Heart left ventricle (tissue), 16 donors: Measurements from ENCODE around the gene ACE2. TPM values are rescaled to one million over a fixed set of nuclear protein-coding genes. Genes with fewer than 3 reads are reported as not detected.

Experiments used
- ATAC-seq, 4 donors: fragments of 200-7000 bp; cut with Tn5 transposase; one replicate each; pipeline ENCODE4 v1.9.1; 2020 to 2022; ENCODE audit warnings: moderate library complexity in 4 of 4, mild to moderate bottlenecking in 3 of 4, moderate number of reproducible peaks in 1 of 4
- DNase-seq, 5 donors: peaks; one replicate each; pipeline ENCODE4 v3.0.0-alpha.2; 2020
- H3K27ac ChIP-seq, 12 donors: fragments of 200-600 bp; sonication (generic) in 4 of 12; one replicate each; pipeline versions ENCODE4 v1.5.0 to v1.8.0; 2016 to 2022; ENCODE audit warnings: mild to moderate bottlenecking in 2 of 12
- H3K27me3 ChIP-seq, 9 donors: fragments of 200-600 bp; sonication (generic) in 2 of 9; one replicate each; pipeline versions ENCODE4 v1.5.1 to v1.8.0; 2016 to 2022; ENCODE audit warnings: mild to moderate bottlenecking in 3 of 9
- H3K36me3 ChIP-seq, 9 donors: fragments of 200-600 bp; sonication (generic) in 2 of 9; one replicate each; pipeline versions ENCODE4 v1.5.0 to v1.8.0; 2018 to 2022; ENCODE audit warnings: mild to moderate bottlenecking in 2 of 9
- H3K4me1 ChIP-seq, 12 donors: fragments of 200-600 bp; sonication (generic) in 4 of 12; one replicate each; pipeline versions ENCODE4 v1.5.0 to v1.8.0; 2016 to 2022; ENCODE audit warnings: mild to moderate bottlenecking in 3 of 12
- H3K4me3 ChIP-seq, 12 donors: fragments of 200-600 bp; sonication (generic) in 4 of 12; one replicate each; pipeline versions ENCODE4 v1.5.0 to v1.8.0; 2017 to 2022; ENCODE audit warnings: mild to moderate bottlenecking in 9 of 12, moderate library complexity in 4 of 12
- H3K9me3 ChIP-seq, 12 donors: fragments of 200-600 bp; sonication (generic) in 4 of 12; one replicate each; pipeline versions ENCODE4 v1.5.0 to v1.8.0; 2016 to 2022; ENCODE audit warnings: mild to moderate bottlenecking in 1 of 12
- POLR2A ChIP-seq, 2 donors: fragments of 450-650 bp; IDR thresholded peaks; one replicate each; pipeline ENCODE4 v1.6.1; 2017; ENCODE audit warnings: antibody characterized with exemption in 2 of 2, mild to moderate bottlenecking in 2 of 2, moderate library complexity in 2 of 2
- WGBS, 4 donors: extraction: QIAGEN DNeasy Blood & Tissue Kit in 2 of 4; methylation state at CpG; one replicate each; pipeline versions ENCODE4 v1.1.5 to v1.1.7; 2013 to 2018; 5-methylcytosine and 5-hydroxymethylcytosine counted together
- intact Hi-C, 10 donors: fragments of 100-400 bp; cut with DNase I; formaldehyde crosslinking; loops; one replicate each; pipeline versions ENCODE4 v1.11.1 to v1.14.2; 2022
- polyA plus RNA-seq, 2 donors: library from polyadenylated mRNA; stranded (reverse); fragments of 200-250 nt; gene quantifications; one replicate each; pipeline ENCODE4 v1.2.3, GENCODE V29; 2013
- total RNA-seq, 9 donors: library from RNA; depleted of rRNA in 2 of 9; stranded (reverse); fragments of >200 nt in 2 of 9; fragmentation: NEBNext Ultra II Directional in 3 of 9; extraction: Animal tissue kit (Norgen Biotek cat#: 25700) in 3 of 9; gene quantifications; one replicate each; pipeline versions ENCODE4 v1.1.0 to v1.2.4, GENCODE V29; 2016 to 2023
- donor health status: ischemic (EF 13 %, LVEDD 7.1; RV severe dilation, severe dysfunction).
- donor health status: healthy with polysubstance abuse.
- donor health status: DM: no; HTN: yes; CAD: no.
- donor health status: DM: no; HTN: no; CAD: no.
- donor health status: ischemic (EF 25% LVEDD 6.9; RV normal size, moderate dysfunction).
- donor health status: ischemic (EF 25% LVEDD 5.7; RV mildly dilated, moderate dysfunction).
- donor health status: healthy.
- donor health status: DM: yes; HTN: yes; CAD: no.
- donor health status: ischemic (EF 35%, LVEDD 5.7; RV mildly dilated, moderate dysfunction).
- donor health status: nonischemic (EF 11% LVEDD 7.7; RV severe dilation, severe dysfunction).
- donor health status: DM: yes; HTN: yes; CAD: no.
- donor health status: PGD.
- donor health status: ischemic (EF 29% LVEDD 5.4; RV normal size, mild dysfunction).
- donor health status: nonischemic (EF 23%, LVEDD 6.1; RV moderate dilation, normal function).

The ACE2 gene
- total and polyA plus RNA-seq, 11 donors, result 5.0 to 59.4 (median 19.9) TPM

- no peak overlapping the region for H3K27ac ChIP-seq
- no peak for DNase-seq
- 38 to 58% (median 48%) methylated on average over 1 of the region's 1 CpG for WGBS, 4 donors
- H3K27me3 ChIP-seq, result peaks cover 0 to 32% (median 0%) of the 10 kb centered on the region in 9 donors
- no peaks in the 10 kb centered on the region for H3K36me3 ChIP-seq
- no peak for ATAC-seq
- intact Hi-C loops, result no loop called here
- H3K9me3 ChIP-seq, result no peaks in the 10 kb centered on the region
- peaks cover 0 to 7% (median 0%) of the 10 kb centered on the region in 12 donors for H3K4me1 ChIP-seq
- H3K4me3 ChIP-seq, result no peak overlapping the region
- no peak for TF ChIP-seq POLR2A (IDR thresholded peaks at IDR 0.05)
These were observed 89.2 kb downstream of the ACE2 start for GRCh38 chrX:15511563-15511962.

Other genes starting within 250 kb of the ACE2 start
- 10 to 100 TPM in 1 of 9 donors, 1 to 10 TPM in 8; 1.6 to 20.3 (median 3.6) TPM for gene VEGFD, start 216.5 kb downstream of the ACE2 start, total RNA-seq
- gene VEGFD, start 216.5 kb downstream of the ACE2 start, polyA plus RNA-seq, result 1 to 10 TPM in 1 of 2 donors, under 1 TPM in 1; 0.51 to 8.6 TPM
- gene PIR, start 107.6 kb downstream of the ACE2 start, total RNA-seq, result 10 to 100 TPM in 7 of 9 donors, 1 to 10 TPM in 2; 6.9 to 19.9 (median 12.0) TPM
- gene PIR, start 107.6 kb downstream of the ACE2 start, polyA plus RNA-seq, result 10 to 100 TPM in 1 of 2 donors, 1 to 10 TPM in 1; 9.9 to 11.3 TPM
- 1 to 10 TPM in 6 of 9 donors, under 1 TPM in 3; 0.47 to 2.8 (median 1.3) TPM for gene BMX, start 100.2 kb downstream of the ACE2 start, total RNA-seq
- gene BMX, start 100.2 kb downstream of the ACE2 start, polyA plus RNA-seq, result 1 to 10 TPM in 1 of 2 donors, under 1 TPM in 1; 0.84 to 2.0 TPM
- 1 to 10 TPM in 5 of 9 donors, under 1 TPM in 4; 0.25 to 1.8 (median 1.1) TPM for gene CLTRN, start 63.8 kb upstream of the ACE2 start, total RNA-seq
- gene CLTRN, start 63.8 kb upstream of the ACE2 start, polyA plus RNA-seq, result 1 to 10 TPM in 1 of 2 donors, under 1 TPM in 1; 0.11 to 1.4 TPM
- gene CA5B, start 137.3 kb upstream of the ACE2 start, total RNA-seq, result 1 to 10 TPM; 1.5 to 9.9 (median 5.6) TPM
- gene CA5B, start 137.3 kb upstream of the ACE2 start, polyA plus RNA-seq, result 1 to 10 TPM in 1 of 2 donors, under 1 TPM in 1; 0.50 to 1.1 TPM
- 10 to 100 TPM in 2 of 9 donors, 1 to 10 TPM in 7; 3.1 to 11.1 (median 7.5) TPM for gene ZRSR2, start 189.5 kb upstream of the ACE2 start, total RNA-seq
- gene ZRSR2, start 189.5 kb upstream of the ACE2 start, polyA plus RNA-seq, result 10 to 100 TPM in 1 of 2 donors, 1 to 10 TPM in 1; 9.4 to 18.9 TPM